DMS 273 (cell line): ENCODE results near the gene NSL1.
"Not testable (repeated sequence)": the region's sequence is repeated elsewhere in the genome, so short reads cannot be mapped to it uniquely, and the experiment has no call there.

Experiments
- DNase-seq: peaks from one replicate; lab custom pipeline; 2025; ENCODE audit not compliant: unreplicated experiment; lab: John Stamatoyannopoulos, UW

The NSL1 gene, protein sequence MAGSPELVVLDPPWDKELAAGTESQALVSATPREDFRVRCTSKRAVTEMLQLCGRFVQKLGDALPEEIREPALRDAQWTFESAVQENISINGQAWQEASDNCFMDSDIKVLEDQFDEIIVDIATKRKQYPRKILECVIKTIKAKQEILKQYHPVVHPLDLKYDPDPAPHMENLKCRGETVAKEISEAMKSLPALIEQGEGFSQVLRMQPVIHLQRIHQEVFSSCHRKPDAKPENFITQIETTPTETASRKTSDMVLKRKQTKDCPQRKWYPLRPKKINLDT

DNA sequence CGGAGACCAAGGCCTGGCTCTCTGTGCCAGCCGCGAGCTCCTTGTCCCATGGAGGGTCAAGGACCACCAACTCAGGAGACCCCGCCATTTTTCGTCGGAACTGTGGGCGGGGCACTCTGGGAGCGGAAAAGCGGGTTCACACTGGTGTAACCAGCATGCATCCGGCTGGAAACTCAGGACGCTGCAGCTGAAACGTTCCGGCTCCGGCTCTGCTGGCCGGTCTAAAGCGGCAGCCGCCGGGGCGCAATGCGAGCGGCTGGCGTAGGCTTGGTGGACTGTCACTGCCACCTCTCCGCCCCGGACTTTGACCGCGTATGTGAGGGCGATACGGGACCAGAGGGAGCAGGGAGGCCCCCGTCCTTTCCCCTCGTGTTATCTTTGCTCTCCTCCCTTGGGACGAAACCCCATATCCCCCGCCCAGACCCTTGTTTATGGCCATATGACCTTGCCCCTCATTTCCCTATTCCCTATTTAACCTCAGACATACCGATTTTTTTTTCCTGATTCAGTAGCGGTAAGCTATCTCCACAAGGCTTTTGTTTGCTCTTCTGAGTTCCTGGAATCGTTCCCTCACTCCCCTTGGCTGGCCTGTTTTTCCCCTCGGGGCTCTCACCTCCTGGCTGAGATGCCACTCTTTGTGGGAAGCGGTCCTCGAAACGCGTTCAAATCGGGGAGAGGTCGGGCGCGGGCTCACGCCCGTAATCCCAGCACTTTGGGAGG lies at the start of gene NSL1, which contains the start of gene TATDN3:
NSL1 (minus strand) TSS at position 102 of the 720 bp plus-strand sequence; CDS start at position 88, 14 bp downstream.
TATDN3 (plus strand) TSS at position 219 of the 720 bp plus-strand sequence; CDS start at position 247, 28 bp downstream.
- peak; percentile 98 for DNase-seq

GRCh38 chr1:212838145-212838544 lies 46.6 kb upstream of the NSL1 start:
- no peak for DNase-seq

GRCh38 chr1:212833211-212834207 lies 41.9 kb upstream of the NSL1 start:
- DNase-seq: not testable (repeated sequence)

GRCh38 chr1:212828395-212828794 lies 36.8 kb upstream of the NSL1 start:
- DNase-seq: no peak

- no peak for DNase-seq
Observed at GRCh38 chr1:212827831-212828278, 36.3 kb upstream of the NSL1 start.

DNA sequence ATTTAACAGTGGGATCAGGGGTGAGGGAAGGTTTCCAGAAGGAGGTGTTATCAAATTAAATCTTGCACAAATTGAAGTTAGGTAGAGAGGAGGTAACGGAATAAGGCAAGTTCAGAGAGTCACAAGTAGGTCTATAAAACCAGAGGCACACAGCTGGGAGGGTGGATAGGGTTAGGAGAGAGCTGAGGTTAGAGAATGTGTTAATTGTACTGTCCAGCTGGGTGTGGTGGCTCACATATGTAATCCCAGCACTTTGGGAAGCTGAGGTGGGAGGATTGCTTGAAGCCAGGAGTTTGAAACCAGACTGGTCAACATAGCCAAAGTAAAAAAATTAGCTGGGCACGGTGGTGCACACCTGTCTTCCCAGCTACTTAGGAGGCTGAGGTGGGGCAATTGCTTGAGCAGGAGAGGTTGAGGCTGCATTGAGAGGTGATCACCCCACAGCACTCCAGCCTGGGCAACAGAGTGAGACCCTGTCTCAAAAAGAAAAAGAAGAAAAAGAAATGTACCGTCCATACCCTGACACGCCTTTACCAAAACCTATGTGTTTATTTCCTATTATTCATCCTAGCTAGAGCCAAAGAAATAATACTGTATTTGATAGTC lies 35.7 kb upstream of the NSL1 start:
- DNase-seq: no peak

GRCh38 chr1:212825798-212826452 lies 34.3 kb upstream of the NSL1 start:
- no peak for DNase-seq

GRCh38 chr1:212824201-212824600 lies 32.6 kb upstream of the NSL1 start:
- DNase-seq: no peak

- no peak for DNase-seq
Observed at GRCh38 chr1:212822956-212823355, 31.4 kb upstream of the NSL1 start.

DNA sequence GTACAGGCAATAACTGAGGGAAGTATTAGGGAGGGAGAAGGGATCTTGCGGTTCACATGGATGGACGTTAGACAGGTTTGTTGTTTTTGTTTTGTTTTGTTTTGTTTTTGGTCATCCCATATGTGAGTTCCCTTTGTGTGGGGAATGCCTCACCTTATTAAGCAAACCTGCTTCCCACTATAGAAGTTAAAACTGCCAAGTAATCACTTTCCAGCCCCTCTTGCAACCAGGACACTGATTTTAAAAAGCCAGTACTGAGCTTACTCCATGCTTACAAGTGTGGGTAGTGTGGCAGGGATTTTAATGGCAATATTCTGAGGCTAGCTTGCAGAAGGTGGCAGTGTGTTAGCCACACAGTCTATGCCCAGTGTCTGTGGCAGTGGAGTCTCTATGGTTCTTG lies 29.4 kb upstream of the NSL1 start:
- DNase-seq: no peak

- no peak for DNase-seq
Observed at GRCh38 chr1:212819726-212820125, 28.1 kb upstream of the NSL1 start.

- no peak for DNase-seq
Observed at GRCh38 chr1:212816567-212817278, 25.1 kb upstream of the NSL1 start.

DNA sequence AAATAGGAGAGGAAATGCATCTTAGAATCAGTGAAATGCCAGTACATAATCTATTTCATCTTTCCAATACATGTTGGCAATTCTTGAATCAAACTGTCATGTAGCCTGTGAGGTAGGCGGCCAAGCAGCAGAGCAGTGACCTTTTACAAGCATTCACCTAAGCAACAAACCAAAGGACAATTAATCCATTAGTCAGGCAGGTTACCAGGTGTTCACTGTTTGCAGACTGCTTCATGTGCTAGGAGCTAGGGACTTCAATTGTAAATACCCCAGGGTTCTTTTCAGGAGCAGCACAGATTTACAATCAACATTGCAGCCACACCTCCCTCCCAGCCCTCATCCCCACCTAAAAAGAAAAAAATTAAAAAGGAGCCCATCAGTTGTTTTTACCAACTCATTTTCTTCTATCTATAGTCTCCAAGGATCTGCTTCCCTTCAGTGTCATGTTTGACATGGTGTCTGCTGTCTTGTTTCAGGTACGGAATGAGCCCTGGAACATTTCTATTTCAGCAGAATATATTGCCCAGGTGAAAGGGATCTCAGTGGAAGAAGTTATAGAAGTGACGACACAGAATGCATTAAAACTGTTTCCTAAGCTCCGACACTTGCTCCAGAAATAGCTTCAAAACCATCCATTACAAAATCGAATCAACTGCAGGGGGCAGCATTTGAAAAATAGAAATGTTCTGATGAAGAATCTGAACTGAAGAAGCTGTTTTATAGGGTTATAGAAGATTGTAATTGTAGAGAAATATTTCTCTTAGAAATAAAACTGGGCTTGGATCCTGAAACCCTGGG lies 23.2 kb upstream of the NSL1 start:
- DNase-seq: peak; percentile 46

GRCh38 chr1:212805767-212806166 lies 14.2 kb upstream of the NSL1 start:
- DNase-seq: no peak

DNA sequence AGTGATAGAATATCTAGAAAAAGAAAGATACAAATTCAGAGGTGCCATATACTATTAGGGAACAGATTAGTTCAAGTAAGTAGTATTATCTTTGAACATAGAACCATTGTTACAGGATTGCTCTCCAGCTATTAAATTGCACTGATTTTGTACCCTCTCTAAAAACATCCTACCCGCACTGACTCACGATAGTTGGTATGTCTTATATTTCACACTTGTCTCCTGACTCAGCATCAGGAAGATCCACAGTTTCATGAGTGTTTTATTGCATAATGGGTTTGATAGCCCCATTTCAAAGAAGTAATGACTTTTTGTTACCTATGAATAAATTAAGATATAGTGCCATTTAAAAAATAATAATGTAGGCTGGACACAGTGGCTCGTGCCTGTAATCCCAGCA lies 6.1 kb upstream of the NSL1 start:
- no peak for DNase-seq

DNA sequence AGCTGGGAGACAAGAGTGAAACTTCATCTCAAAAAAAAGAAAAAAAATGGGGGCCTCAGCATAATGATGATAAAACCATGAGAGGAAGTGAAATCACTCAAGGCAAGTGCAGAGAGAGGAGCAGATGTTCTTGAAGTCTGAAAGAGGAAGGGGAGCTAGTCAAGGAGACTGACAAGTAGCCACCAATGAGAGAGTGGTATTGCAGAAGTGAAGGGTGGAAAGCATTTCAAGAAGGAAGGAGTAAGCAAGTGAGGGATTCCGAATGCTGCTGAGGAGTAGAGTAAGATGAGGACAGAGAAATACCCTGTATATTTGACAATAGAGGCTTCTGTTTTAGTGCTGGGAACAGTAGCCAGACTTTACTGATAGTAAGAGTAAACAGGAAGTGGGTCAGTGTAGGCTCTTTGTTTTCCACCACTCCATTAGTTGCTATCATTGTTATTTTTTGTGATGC lies 3.0 kb upstream of the NSL1 start:
- DNase-seq: peak; percentile 9

- no peak for DNase-seq
Observed at GRCh38 chr1:212792396-212792908, 875 bp upstream of the NSL1 start.

DNA sequence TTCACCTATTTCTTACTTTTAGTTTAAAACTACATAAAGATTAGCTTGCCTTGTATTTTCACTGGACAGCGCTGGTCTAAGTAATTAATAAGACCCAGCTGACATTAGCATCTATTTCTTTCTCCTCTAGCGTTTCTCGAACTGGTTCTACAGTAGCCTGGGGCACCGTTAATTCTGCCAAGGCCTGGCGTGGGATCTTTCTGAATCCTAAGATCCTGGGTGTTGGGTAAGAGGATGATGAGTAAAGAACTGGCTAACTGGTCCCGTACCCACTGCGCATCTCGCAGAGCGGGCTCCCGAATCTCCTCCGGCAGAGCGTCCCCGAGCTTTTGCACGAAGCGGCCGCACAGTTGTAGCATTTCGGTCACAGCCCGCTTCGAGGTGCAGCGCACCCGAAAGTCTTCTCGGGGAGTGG lies 309 bp downstream of the NSL1 start:
- peak; percentile 93 for DNase-seq
